ENCODE measurements around the gene MARVELD2.
"Not testable (repeated sequence)": the region's sequence is repeated elsewhere in the genome, so short reads cannot be mapped to it uniquely, and the experiment has no call there.

MARVELD2 gene

DNA sequence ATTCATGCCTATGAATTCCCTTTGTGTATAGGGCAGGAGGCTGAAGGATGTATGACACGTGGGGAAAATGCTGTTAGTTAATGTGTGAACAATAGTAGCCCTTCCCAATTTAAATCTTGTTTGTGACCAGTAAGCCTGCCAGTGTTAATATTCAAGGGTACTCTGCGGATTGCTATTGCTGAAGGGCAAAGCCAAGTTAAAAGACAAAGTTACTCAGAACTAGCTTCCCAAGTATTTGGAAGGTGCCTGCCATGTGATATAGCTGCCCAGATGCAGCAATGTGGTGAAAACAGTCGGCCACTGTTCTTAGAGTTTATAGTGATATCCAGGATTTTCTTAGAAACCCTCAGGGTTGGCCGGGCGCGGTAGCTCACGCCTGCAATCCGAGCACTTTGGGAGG is 34.6 kb downstream of the MARVELD2 start:
- DNase-seq (ENCODE audit: low read depth, low spot score), result no peak

DNA sequence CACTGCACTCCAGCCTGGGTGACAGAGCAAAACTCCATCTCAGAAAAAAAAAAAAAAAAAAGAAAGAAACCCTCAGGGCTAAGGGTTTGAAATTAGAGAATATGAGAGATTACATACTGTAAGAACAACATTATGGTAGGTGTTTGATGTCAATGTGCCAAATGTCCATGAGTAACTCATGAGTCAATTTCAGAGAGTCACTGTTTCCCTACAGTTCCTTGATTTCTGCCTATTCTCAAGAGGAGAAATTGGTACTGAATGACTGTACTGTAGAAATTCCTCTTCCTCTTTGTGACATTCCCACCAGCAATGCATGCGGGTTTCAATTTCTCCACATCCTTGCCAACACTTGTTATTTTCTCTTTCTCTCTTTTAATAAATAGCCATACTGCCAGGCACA is 35.2 kb downstream of the MARVELD2 start:
- no peak for DNase-seq (ENCODE audit: low read depth, low spot score)

- DNase-seq (ENCODE audit: low read depth, low spot score), result not testable (repeated sequence)
Observed at GRCh38 chr5:69450527-69450926, 35.6 kb downstream of the MARVELD2 start.

- DNase-seq (ENCODE audit: low read depth, low spot score), result no peak
Observed at GRCh38 chr5:69451941-69452647, 37.2 kb downstream of the MARVELD2 start.

GRCh38 chr5:69453487-69453886 is 38.6 kb downstream of the MARVELD2 start:
- DNase-seq (ENCODE audit: low read depth, low spot score), result not testable (repeated sequence)

GRCh38 chr5:69454460-69455249 is 39.7 kb downstream of the MARVELD2 start:
- DNase-seq (ENCODE audit: low read depth, low spot score), result no peak

DNA sequence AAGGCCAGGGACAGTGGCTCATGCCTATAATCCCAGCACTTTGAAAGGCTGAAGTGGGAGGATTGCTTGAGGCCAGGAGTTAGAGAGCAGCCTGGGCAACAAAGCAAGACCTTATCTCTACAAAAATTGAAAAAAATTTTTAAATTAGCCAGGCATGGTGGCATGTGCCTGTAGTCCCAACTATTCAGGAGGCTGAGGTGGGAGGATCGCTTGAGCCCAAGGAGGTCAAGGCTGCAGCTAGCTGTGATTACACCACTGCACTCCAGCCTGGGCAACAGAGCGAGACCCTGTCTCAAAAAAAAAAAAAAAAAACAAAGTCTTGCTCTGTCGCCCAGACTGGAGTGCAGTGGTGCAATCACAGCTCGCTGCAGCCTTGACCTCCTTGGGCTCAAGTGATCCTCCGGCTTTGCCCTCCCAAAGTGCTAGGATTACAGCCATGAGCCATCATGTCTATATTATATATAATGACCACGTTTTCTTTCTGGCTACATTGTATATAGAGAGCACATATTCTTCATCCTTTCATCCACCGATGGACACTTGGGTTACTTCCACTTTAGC is 40.6 kb downstream of the MARVELD2 start:
- DNase-seq (ENCODE audit: low read depth, low spot score), result not testable (repeated sequence)

DNA sequence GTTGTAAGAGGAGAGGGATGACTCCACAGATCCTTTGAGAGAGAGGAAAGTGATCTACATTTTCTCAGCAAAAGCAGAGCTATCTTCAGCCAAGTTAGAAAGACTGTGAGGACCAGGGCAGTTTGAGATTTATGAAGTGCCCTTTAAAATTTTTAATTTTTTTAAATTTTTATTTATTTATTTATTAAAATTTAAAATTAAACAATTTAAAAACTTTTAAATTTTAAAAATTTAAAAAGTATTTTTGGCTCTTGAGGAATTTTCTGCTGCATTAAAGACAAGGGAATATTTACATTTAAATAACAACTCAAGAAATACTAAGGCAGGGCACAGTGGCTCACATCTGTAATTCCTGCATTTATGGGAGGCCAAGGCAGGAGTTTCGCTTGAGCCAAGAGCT is 47.3 kb downstream of the MARVELD2 start:
- DNase-seq (ENCODE audit: low read depth, low spot score), result no peak

DNA sequence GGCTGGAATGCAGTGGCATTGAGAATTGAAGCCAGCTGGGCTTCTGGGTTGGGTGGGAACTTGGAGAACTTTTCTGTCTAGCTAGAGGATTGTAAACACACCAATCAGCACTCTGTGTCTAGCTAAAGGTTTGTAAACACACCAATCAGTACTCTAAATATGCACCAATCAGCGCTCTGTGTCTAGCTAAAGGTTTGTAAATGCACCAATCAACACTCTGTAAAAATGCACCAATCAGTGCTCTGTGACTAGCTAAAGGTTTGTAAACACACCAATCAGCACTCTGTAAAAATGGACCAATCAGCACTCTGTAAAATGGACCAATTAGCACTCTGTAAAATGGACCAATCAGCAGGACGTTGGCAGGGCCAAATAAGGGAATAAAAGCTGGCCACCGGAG is 51.5 kb downstream of the MARVELD2 start:
- DNase-seq (ENCODE audit: low read depth, low spot score), result not testable (repeated sequence)

DNA sequence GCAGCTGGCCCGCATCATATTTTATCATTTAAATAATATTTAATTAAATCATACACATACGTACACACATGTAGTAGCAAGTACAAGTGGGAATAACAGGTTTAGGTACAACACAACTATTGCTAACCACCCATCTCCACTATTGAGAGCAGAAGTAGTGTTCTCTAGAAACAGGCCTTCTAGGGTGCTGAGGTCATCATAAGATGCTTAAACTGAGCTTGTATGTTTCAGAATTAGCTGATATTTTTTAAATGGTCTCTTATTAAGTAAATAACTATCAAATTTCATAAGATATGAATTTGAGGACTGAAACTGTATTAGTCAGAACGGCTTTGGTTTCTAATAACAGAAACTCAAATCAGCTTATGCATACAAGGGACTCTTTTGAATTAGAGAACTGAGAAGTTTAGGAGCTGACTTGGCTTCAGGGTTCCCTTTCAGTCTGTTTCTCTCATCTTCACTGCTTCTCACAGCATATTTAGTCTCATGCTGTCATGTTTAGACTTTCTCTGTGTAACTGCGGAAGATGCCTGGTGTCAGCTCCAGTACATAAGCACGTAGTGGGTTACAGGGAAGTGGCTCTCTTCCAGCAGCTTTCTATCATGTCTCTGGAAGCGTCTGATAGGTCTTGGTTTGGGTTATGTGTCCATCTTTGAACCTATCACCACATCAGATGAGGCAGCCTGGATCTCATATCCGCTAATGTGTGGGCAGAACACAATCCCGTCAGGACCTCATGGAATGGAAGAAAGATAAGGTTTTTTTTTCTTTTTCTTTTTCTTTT is 52.7 kb downstream of the MARVELD2 start:
- no peak for DNase-seq (ENCODE audit: low read depth, low spot score)

GRCh38 chr5:69468631-69469030 is 53.7 kb downstream of the MARVELD2 start:
- DNase-seq (ENCODE audit: low read depth, low spot score), result no peak

DNA sequence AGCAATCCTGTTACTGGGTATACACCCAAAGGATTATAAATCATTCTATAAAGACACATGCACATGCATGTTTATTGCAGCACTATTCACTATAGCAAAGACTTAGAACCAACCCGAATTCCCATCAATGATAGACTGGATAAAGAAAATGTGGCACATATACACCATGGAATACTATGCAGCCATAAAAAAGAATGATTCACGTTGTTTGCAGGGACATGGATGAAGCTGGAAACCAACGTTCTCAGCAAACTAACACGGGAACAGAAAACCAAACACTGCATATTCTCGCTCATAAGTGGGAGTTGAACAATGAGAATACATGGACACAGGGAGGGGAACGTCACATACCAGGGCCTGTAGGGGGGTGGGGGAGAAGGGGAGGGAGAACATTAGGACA is 56.6 kb downstream of the MARVELD2 start:
- not testable (repeated sequence) for DNase-seq (ENCODE audit: low read depth, low spot score)

DNA sequence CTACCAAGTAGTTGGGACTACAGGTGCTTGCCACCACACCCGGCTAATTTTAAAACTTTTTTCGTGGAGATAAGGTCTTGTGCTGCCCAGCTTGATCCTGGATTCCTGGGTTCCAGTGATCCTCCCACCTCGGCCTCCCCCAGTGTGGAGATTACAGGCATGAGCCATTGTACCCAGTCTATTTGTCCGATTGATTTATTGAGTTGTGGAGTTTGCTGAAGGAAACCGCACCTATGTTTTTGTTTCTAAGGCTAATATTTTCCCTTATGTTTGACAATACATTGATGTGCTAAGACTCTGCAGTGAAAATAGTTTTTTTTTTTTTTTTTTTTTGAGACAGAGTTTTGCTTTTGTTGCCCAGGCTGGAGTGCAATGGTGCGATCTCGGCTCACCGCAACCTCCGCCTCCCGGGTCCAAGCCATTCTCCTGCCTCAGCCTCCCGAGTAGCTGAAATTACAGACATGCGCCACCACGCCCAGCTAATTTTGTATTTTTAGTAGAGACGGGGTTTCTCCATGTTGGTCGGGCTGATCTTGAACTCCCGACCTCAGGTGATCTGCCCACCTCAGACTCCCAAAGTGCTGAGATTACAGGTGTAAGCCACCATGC is 57.7 kb downstream of the MARVELD2 start:
- DNase-seq (ENCODE audit: low read depth, low spot score), result not testable (repeated sequence)

- DNase-seq (ENCODE audit: low read depth, low spot score), result no peak
Observed at GRCh38 chr5:69477170-69477569, 62.3 kb downstream of the MARVELD2 start.

DNA sequence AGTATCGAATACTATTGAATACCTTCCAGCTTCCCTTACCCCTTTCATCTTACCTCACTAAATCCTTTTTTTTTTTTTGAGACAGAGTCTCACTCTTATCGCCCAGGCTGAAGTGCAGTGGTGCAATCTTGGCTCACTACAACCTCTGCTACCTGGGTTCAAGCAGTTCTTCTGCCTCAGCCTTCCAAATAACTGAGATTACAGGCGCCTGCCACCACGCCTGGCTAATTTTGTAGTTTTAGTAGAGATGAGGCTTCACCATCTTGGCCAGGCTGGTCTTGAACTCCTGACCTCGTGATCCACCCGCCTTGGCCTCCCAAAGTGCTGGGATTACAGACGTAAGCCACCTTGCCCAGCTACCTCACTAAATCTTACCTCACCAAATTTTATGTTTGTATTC is 63.4 kb downstream of the MARVELD2 start:
- DNase-seq (ENCODE audit: low read depth, low spot score), result not testable (repeated sequence)

DNA sequence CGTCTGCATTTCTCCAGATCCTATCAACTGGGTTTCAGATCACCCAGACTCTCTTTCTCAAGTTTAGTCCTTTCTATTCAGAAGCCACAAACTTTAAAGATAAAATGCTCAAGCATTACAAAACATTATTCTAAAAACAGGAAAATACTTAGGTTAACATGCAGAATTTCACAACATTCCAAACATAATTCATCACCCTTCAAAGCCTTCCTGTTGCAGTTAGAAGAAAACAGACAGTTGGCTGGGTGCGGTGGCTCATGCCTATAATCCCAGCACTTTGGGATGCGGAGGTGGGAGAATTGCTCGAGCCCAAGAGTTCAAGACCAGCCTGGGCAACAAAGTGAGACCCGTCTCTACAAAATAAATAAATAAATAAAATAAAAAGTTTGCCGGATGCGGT is 70.0 kb downstream of the MARVELD2 start:
- no peak for DNase-seq (ENCODE audit: low read depth, low spot score)

GRCh38 chr5:69485471-69485870 is 70.6 kb downstream of the MARVELD2 start:
- DNase-seq (ENCODE audit: low read depth, low spot score), result no peak

- DNase-seq (ENCODE audit: low read depth, low spot score), result no peak
Observed at GRCh38 chr5:69489246-69489645, 74.3 kb downstream of the MARVELD2 start.

GRCh38 chr5:69491027-69491426 is 76.1 kb downstream of the MARVELD2 start:
- DNase-seq (ENCODE audit: low read depth, low spot score), result no peak

DNA sequence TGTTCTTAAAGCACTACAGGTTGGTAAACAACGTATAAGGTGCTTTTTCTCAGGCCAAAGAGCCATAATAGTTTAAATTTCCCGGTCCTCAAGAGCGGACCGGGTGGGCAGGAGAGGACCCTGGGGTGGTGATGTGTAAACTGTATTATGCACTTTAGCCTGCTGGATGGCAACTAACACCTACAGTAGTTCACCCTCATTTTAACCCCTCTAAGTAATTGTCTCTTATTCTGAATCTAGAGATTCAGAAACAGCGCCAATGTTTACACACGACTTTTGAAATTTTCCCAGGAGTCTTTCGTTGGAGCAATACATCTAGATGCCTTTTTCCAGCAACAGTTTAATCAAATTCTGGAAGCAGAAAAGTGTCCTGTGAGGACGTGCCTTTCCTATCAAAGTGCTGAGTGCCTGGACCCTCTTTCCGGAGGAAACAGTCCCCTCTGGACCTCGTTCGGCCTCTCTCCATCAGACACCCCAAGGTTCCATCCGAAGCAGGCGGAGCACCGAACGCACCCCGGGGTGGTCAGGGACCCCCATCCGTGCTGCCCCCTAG is 77.0 kb downstream of the MARVELD2 start:
- DNase-seq (ENCODE audit: low read depth, low spot score), result no peak

GRCh38 chr5:69492391-69492922 is 77.5 kb downstream of the MARVELD2 start, which contains the start of gene OCLN:
Gene OCLN (plus strand): TSS chr5:69492790. CDS start chr5:69504245, 11,455 bp downstream.
- DNase-seq (ENCODE audit: low read depth, low spot score), result no peak

Data from brain pericyte (primary cell).